Activated T-helper 9 cell treated with anti-CD3 and anti-CD28 coated beads, Interleukin-2, amount 50 U/mL, for 16 hours (primary cell): ENCODE measurements around the gene ARSJ.
"Not testable (repeated sequence)": the region's sequence is repeated elsewhere in the genome, so short reads cannot be mapped to it uniquely, and the experiment has no call there.

Experiments
- DNase-seq: peaks from one replicate; pipeline ENCODE4 v3.0.0-alpha.2; 2020; ENCODE audit warnings: low read depth

Gene ARSJ

GRCh38 chr4:113957956-113958355, 21.5 kb downstream of the ARSJ start:
- DNase-seq, result no peak

DNA sequence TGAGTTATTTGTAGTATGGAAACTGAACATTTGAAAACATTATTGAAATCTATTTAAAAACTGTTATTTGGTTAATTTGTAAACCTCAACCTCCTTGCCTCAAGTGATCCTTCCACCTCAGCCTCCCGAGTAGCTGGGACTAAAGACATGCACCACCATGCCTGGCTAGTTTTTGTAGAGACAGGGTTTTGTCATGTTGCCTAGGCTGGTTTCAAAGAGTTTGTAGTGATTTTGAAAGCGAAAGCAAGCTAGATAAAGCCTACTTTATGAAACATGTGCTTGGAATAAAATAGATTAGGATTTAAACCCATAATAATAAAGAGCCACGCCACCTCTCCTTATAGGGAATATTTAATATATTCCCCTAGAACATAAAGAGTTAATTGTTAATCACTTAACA, 23.5 kb downstream of the ARSJ start:
- DNase-seq, result no peak

- DNase-seq, result no peak
Observed at GRCh38 chr4:113955411-113955810, 24.0 kb downstream of the ARSJ start.

GRCh38 chr4:113953888-113954287, 25.6 kb downstream of the ARSJ start:
- DNase-seq, result no peak

GRCh38 chr4:113952452-113953029, 26.9 kb downstream of the ARSJ start:
- DNase-seq, result no peak

DNA sequence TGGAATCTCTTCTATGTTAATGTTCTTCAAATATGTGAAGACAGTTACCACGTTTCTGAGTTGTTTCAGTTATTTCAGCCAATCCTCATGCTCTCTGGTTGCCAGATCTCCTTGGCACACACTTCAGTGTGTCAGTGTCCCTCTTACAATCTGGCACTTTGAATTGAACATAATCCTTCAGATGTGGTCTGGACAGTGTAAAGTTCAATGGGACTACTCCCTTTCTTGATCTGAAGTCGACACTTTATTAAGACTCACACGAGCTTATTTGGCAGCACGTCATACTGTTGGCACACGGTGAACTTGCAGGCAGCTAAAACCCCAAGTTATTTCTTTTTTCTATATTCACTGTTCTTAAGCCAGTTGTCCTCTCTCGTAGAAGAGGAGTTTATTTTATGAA, 28.2 kb downstream of the ARSJ start:
- no peak for DNase-seq

GRCh38 chr4:113950207-113950606, 29.2 kb downstream of the ARSJ start:
- no peak for DNase-seq

DNA sequence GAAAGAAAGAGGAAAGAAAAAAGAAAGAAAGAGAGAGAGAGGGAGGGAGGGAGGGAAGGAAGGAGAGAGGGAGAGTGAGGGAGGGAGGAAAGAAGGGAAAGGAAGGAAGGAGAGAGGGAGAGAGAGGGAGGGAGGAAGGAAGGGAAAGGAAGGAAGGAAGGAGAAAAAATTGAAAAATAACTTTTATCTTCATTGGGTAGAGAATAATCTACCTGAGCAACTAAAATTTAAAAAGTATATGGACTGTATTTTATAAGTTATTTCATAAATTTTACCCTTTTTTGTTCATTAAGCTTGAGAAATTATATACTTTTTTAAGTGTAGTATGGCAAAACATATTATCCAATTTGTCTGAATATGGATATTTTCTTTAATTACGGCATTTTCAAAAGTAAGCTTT, 32.0 kb downstream of the ARSJ start:
- no peak for DNase-seq

DNA sequence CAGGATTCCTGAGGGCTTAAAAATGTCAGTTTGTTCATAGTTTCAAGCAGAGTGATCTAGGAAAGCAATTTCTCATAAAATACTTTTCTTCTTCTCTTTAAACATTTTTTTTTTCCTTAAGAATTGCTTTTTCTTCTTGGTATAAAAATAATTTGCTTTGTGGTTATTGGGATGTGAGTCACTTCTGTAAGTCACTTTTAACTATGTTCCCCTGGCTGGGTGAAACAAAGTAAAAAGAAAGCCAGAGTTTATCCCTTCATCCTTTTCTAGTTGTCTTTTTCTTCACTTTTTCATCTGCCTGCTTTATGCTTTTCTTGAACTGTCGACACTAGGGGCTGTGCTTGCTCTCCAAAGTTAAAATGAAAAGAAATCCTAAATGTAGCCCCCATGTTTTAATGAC, 33.5 kb downstream of the ARSJ start:
- DNase-seq, result no peak

DNA sequence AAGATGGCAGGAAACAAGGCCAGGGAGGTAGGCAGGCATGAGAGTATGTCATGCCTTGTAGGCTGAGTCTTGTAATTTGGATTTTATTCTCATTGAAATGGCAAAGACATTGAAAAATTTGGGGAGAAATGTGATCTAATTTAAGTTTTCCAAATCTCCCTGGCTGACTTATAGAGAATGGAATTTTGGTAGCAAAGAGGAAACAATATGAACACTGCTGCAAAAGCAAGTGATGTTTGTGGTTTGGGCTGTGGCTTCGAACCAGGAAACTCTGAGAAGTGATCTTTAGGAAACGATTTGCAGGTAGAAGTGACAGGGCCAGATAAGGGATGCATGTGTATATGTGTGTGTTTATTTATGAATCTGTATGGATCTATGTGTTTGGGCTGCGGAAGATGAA, 35.6 kb downstream of the ARSJ start:
- no peak for DNase-seq

DNA sequence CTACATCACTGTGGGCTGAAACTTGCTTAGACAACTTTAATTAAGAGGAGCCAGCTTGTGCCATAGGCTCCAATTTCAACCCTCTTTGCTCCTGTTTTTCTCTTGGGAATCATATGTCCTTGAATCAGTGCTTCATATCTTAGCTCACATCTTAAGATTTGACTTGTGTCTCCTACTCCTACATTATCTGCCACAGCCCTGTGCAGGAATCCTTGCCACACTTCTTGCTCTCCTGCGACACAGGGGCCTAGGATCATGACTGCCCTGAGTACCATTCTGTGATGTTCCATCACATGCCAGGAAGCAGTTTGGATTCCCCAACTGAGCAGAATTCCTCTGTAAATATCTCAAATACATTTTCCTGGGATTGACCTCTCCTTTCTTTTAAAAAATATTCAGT, 36.4 kb downstream of the ARSJ start:
- DNase-seq, result no peak

DNA sequence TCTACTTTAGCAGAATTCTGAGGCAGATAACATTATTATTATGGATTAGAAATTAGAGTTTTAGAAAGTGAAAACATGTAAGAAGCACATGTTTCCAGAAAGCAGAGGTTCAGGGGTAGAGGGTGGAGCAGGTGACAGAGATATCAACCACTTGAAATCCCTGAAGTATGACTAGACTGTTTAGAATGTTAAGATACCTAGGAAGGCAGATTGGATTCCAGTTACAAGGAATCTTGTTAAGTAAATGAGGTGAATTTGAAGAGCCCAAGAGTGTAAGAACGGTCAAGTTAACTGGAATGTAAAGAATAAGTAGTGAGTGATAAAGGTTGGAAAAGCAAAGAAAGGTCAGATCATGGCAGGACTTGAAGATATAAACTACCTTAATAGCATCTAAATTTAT, 37.6 kb downstream of the ARSJ start:
- DNase-seq, result no peak

DNA sequence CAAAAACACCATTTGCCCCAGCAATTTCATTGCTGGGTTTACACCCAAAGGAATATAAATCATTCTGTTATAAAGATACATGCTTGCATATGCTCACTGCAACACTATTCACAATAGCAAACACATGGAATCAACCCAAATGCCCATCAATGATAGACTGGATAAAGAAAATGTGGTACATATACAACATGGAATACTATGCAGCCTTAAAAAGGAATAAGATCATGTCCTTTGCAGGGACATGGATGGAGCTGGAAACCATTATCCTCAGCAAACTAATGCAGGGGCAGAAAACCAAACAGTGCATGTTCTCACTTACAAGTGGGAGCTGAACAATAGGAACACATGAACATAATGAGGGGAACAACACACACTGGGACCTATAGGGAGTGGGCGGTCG, 39.3 kb downstream of the ARSJ start:
- DNase-seq, result not testable (repeated sequence)

DNA sequence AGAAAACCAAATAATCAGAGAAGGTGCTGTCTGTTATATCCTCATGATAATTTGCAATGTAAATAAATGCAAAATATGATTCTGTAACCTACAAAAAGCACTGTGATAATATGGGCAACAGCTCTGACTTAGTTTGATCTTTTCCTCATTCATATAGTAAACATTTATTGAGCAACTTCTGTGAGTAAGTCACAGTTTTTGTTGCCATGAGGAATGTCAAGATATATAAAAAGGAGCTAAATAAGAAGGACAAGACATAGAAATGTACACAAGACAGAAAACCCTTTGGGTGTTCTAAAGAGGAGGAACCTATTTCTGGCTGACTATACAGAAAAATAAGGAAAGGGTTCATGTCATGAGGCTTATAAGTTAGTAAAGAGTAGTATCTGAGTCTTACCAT, 44.3 kb downstream of the ARSJ start:
- no peak for DNase-seq

DNA sequence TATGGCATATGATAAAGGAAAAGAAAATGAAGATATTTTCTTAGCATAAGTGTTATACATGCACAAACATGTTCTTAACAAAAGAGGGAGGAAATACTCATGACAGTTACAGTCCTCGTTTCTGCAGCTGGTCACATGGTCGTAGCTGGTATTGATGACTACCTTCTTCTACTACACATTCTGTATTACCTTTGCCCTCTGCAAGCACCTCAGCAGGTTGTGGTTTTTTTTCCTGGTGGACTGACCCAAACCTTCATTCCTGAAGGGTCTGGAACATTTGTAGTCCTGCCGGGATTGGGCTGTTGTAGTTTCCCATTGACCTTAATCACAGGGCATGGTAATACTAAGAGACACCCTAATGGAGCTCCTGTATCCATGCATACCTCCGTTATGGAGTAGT, 54.7 kb downstream of the ARSJ start:
- DNase-seq, result not testable (repeated sequence)

GRCh38 chr4:113921089-113921794, 58.2 kb downstream of the ARSJ start:
- DNase-seq, result no peak

GRCh38 chr4:113919611-113920010, 59.8 kb downstream of the ARSJ start:
- no peak for DNase-seq

- no peak for DNase-seq
Observed at GRCh38 chr4:113919145-113919544, 60.3 kb downstream of the ARSJ start.

DNA sequence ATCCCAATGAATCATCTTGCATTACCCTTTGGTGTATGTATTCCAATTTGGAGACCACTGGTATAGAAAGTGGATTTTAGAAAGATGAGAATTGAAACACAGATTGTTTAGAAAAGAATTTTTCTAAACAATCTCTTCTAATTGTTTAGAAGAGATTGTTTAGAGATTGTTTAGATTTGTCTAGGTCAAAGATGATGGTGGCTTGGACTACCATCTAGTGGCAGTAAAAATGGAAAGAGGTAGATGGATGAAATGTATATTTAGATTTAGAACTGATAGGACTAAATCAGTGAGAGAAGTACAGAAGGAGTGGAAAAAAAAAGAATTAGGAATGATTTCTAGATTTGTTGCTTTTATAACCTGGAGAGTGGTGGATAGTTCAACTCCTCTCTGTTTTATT, 70.6 kb downstream of the ARSJ start:
- no peak for DNase-seq

- DNase-seq, result no peak
Observed at GRCh38 chr4:113907559-113907958, 71.9 kb downstream of the ARSJ start.

DNA sequence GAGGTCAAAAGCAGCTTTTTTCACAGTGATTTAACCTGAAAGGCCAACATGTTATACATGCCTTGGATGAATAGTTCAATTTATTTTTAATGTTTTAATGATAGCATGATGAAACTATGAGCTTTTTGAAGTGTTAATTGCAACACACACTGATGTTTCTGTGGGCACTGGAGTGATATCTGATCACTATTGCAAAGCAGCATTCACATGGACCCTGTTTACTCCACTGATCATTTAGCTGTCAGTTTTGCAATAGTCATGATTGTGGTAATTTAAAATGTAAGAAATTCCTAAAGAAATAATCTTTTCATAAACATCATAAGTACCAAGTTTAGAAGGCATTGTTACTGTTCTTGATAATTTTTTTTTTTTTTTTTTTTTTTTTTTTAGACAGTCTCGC, 74.1 kb downstream of the ARSJ start:
- DNase-seq, result no peak

- DNase-seq, result no peak
Observed at GRCh38 chr4:113904877-113905276, 74.6 kb downstream of the ARSJ start.

- peak; percentile 47 for DNase-seq
Observed at GRCh38 chr4:113901994-113902787, 77.3 kb downstream of the ARSJ start.
